GM21515 (cell line): ENCODE results near the gene SELP.
A peak's percentile ranks its signal among the peaks of the same experiment; 100 is the strongest.
"Not testable (repeated sequence)": the region's sequence is repeated elsewhere in the genome, so short reads cannot be mapped to it uniquely, and the experiment has no call there.

Experiments
- ATAC-seq: cut with Tn5 transposase; IDR thresholded peaks from one replicate; pipeline ENCODE4 v1.9.1; 2021; ENCODE audit not compliant: unreplicated experiment

The SELP gene

DNA sequence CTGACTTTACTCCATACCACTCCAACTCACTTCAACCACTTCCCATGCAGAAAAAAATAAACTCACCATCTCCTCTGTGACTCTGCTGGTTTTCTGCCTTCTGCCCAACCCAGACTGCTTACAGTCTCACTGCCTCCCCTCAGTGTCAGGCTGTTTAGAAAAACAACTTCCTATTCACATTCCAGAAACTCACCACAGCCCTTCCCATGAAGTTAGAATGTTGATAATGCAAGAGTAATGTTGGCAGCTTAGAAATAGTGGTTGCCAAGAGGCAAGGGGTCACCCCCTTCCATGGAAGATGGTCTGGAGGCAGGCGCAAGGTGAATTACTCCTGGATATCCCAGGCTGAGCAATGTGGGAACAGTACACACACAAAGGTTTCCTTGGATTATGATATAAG lies at the start of gene SELP:
SELP (minus strand) TSS at position 119 of the 400 bp plus-strand sequence; CDS start at position 69, 50 bp downstream.
- ATAC-seq: no peak

GRCh38 chr1:169679692-169680091 lies 49.8 kb upstream of the SELP start:
- ATAC-seq: no peak

GRCh38 chr1:169676001-169676400 lies 46.1 kb upstream of the SELP start:
- ATAC-seq: no peak

- ATAC-seq: no peak
These were observed 40.9 kb upstream of the SELP start for GRCh38 chr1:169670836-169671235.

DNA sequence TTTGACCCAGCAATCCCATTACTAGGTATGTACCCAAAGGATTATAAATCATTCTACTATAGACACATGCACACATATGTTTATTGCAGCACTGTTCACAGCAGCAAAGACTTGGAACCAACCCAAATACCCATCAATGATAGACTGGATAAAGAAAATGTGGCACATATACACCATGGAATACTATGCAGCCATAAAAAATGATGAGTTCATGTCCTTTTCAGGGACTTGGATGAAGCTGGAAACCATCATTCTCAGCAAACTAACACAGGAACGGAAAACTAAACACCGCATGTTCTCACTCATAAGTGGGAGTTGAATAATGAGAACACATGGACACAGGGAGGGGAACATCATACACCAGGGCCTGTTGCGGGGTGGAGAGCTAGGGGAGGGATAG lies 40.3 kb upstream of the SELP start:
- not testable (repeated sequence) for ATAC-seq

GRCh38 chr1:169667699-169668596 lies 38.0 kb upstream of the SELP start:
- not testable (repeated sequence) for ATAC-seq

- peak; percentile 64 for ATAC-seq
These were observed 37.3 kb upstream of the SELP start for GRCh38 chr1:169667227-169667639.

DNA sequence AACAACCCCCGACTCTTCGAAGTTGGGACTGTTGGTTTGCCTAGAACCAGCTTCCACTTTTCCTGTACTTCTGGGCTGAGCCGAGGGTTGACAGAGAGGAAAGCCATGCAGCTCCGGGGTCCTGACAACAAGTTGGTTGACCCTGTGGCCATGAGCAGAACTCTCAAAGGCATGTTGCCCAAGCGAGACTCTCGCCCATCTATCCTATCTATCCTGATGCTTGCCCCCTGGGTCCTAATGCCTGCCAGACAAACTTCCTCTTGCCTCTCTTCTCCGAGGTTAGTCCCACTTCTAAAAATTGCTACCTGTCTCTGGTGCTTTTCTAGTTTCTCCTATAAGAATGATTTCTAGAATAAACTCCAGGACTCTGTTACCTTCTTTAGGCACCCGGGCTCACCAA lies 32.8 kb upstream of the SELP start:
- not testable (repeated sequence) for ATAC-seq

DNA sequence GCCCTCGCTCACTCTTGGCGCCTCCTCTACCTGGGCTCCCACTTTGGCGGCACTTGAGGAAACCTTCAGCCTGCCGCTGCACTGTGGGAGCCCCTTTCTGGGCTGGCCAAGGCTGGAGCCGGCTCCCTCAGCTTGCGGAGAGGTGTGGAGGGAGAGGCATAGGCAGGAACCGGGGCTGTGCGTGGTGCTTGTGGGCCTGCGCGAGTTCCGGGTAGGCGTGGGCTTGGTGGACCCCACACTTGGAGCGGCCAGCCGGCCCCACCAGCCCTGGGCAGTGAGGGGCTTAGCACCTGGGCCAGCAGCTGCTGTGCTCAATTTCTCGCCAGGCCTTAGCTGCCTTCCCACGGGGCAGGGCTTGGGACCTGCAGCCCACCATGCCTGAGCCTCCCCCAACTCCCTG lies 31.1 kb upstream of the SELP start:
- not testable (repeated sequence) for ATAC-seq

DNA sequence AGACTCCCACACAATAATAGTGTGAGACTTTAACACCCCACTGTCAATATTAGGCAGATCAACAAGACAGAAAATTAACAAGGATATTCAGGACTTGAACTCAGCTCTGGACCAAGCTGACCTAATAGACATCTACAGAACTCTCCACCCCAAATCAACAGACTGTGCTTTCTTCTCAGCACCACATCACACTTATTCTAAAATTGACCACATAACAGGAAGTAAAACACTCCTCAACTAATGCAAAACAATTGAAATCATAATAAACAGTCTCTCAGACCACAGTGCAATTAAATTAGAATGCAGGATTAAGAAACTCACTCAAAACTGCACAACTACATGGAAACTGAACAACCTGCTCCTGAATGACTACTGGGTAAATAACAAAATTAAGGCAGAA lies 28.9 kb upstream of the SELP start:
- not testable (repeated sequence) for ATAC-seq

DNA sequence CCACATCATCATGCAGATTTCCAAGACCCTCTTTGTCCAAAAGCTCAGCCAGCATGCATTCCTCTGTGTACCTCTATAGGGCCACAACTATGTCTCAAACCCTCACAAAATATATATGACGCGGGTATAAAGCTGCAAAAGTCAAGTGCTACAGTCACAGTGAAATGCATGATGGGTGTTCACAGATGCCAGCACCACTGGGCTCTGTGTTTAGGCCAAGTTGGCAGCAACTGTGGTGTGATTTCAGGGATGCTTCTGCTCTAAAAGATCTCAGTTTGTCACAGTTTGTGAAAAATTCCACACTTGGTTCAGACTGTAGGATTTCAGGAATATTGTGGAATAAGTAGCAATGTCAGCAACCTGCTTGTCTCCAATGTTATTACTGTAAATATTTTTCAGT lies 23.9 kb upstream of the SELP start:
- ATAC-seq: no peak

GRCh38 chr1:169651035-169651434 lies 21.1 kb upstream of the SELP start:
- no peak for ATAC-seq

DNA sequence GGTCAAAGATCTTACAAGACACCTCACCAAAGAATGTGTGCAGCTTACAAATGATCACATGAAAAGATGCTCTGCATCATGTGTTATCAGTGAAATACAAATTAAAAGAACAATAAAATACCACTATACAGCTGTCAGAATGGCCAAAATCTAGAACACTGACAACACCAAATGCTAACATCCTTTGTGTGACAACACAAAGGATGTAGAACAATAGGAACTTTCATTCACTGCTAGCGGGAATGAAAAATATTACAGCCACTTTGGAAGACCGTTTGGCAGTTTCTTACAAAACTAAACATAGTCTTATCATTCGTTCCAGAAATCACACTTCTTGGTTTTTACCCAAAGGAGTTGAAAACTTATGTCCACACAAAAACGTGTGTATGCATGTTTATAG lies 20.6 kb upstream of the SELP start:
- no peak for ATAC-seq

DNA sequence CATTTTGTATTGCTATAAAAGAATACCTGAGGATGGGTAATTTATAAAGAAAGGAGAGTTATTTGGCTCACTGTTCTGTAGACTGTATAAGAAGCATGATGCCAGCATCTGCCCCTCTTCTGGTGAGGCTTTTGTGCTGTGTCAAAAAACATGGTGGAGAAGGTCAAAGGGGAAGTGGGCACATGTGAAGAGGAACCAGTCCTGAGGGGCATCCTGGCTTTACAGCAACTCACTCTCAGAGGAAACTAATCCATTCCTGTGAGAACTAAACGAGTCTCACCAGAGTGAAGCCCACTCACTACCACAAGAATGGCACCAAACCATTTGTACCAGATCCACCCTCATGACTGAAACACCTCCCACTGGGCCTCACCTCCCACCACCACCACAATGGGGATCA lies 18.8 kb upstream of the SELP start:
- no peak for ATAC-seq

- no peak for ATAC-seq
These were observed 18.3 kb upstream of the SELP start for GRCh38 chr1:169648187-169648586.

DNA sequence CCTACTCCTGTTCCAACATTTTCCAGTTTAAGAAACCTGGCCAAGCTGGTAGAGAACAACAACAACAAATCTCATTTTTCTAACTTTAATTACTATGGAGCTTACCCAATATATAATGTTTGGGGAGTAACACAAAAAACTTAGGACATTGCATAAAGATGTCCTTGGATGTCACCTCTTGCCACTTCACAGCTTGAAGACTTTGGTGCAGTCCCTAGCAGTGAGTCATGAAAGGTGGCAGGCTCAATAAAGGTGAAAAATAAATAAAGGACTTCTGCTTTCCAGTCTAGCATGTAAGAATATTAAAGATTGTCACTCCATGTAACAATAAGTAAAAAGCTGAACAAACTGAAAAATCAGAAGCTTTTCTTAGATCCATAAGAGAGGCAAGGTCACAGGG lies 17.6 kb upstream of the SELP start:
- ATAC-seq: no peak

DNA sequence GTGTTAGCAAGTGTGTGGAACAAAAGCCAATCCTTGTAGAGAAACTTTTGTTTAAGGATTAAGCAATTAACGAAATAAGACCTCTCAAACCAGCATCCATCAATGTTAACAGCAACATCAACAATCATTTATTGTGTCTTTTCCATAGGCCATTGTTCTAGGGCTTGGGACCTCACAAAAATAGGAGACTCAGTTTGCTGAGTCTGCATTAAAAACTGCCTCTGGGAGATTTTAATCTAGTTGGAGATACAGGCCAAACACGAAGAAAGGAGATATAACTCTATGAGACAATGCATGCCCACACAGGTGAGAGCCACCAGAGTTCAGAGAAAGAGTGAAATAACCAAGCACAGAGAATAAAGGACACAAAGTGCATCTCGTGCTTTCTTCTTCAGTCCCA lies 14.4 kb upstream of the SELP start:
- no peak for ATAC-seq

DNA sequence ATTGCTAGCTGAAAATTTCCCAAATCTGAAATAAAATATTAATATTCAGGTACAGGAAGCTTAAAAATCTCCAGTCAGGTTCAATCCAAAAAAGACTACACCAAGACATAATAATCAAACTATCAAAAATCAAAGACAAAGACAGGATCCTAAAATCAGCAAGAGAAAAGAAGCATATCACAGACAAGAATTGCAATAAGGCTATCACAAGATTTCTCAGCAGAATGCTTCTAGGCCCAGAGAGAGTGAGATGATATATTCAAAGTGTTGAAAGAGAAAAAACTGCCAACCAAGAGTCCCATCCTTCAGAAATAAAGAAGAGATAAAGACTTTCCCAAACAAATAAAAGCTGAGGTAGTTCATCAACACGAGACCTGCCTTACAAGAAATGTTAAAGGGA lies 5.0 kb upstream of the SELP start:
- no peak for ATAC-seq

DNA sequence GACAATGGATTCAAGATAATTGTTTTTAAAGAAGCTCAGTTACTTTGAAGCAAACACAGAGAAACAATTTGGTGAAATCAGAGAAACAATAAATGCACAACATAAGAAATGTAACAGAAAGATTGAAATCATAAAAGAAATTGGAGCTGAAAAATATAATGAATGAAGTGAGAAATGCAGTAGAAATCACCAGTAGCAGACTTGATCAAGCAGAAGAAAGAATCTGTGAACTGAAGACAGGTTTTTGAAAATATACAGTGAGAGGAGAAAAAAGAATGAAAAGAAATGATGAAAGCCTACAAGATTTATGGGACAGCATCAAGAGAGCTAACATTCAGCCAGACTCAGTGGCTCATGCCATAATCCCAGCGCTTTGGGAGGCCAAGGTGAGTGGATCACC lies 4.2 kb upstream of the SELP start:
- ATAC-seq: no peak

- ATAC-seq: no peak
These were observed 1.3 kb upstream of the SELP start for GRCh38 chr1:169631249-169631648.

DNA sequence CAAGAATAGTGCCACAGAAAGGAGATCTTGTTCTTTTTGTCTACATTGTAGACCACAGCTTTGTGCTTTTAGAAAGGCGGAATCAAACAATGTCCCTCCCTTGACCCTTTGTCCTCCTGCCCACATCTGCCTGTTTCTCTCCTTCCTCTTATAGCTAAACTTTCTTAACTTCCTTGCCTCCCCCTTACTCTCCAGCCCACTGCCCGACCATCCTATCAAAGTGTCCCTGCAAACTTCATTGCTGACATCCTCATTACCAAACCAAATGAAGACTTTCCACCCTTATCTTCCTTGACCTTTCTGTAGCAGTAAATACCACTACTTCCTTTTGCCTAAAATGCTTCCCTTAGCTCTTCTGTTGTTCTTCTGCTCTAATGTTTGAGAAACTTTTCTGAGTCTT lies 5.0 kb downstream of the SELP start:
- no peak for ATAC-seq

GRCh38 chr1:169624122-169624521 lies 5.8 kb downstream of the SELP start:
- ATAC-seq: no peak
